Measurements from ENCODE around the gene ABRACL. TPM values are rescaled to one million over a fixed set of nuclear protein-coding genes. Genes with fewer than 3 reads are reported as not detected.

ABRACL gene
- total and polyA plus RNA-seq, 2 of the 8 experiments (the other 6 are each of a cell fraction or from before 2014, with no cell fraction given): 103 to 167 TPM

- no peaks in the 10 kb centered on the region for H3K79me1 ChIP-seq (ENCODE audit: low read depth, low read length)
- no peak overlapping the region for H3K9ac ChIP-seq (replicated peaks in 1 of 4; ENCODE audit: extremely low read depth in 1 of 4, low read depth in 3 of 4, low read length in 3 of 4)
- no peak overlapping the region for H4K5ac ChIP-seq (ENCODE audit: insufficient read length, low read depth, low read length)
- ChIA-PET CTCF (ENCODE audit: partially characterized antibody) (no interaction called here), POLR2A (ENCODE audit: partially characterized antibody) (no interaction called here)
- no peaks in the 10 kb centered on the region for H3K36me3 ChIP-seq (ENCODE audit: control insufficient read depth in 2 of 4, insufficient read depth in 4 of 4, low read length in 3 of 4)
- H3K4me2 ChIP-seq (ENCODE audit: insufficient read depth in 1 of 2, low read depth in 2 of 2, low read length in 2 of 2): no peak overlapping the region
- no peak overlapping the region for H3K18ac ChIP-seq (ENCODE audit: extremely low read depth, low read length)
- H3K27ac ChIP-seq (ENCODE audit: low read depth, low read length): no peak overlapping the region
- H2BK5ac ChIP-seq (ENCODE audit: low read depth, low read length): no peak overlapping the region
- H3K4ac ChIP-seq (replicated peaks; ENCODE audit: insufficient read length, low read depth, low read length): no peak overlapping the region
- H2BK15ac ChIP-seq (ENCODE audit: low read length): no peak overlapping the region
- H4K8ac ChIP-seq (ENCODE audit: extremely low read depth, insufficient read depth, low read length): no peak overlapping the region
- TF ChIP-seq BCL11A (IDR thresholded peaks at IDR 0.05; ENCODE audit: low read depth in 2 of 2, low read length in 2 of 2) (no peak), POU5F1 (IDR thresholded peaks at IDR 0.05; ENCODE audit: low read depth, low read length) (no peak), PHF8 (conservative IDR thresholded peaks at IDR 0.05; ENCODE audit: low read depth, low read length) (no peak), RNF2 (IDR thresholded peaks at IDR 0.05; ENCODE audit: borderline replicate concordance, low read depth, low read length, missing control alignments, poor library complexity, severe bottlenecking) (no peak), EGR1 (IDR thresholded peaks at IDR 0.05; ENCODE audit: borderline replicate concordance, low read depth, low read length) (no peak), GTF2F1 (IDR thresholded peaks at IDR 0.05; ENCODE audit: borderline replicate concordance, low read depth, low read length) (no peak), SRF (IDR thresholded peaks at IDR 0.05; ENCODE audit: low read depth, low read length) (no peak)
- no peak for DNase-seq (ENCODE audit: low read depth in 1 of 2, low spot score in 2 of 2)
- no peak overlapping the region for H2BK12ac ChIP-seq (ENCODE audit: low read depth, low read length)
- no peak overlapping the region for H3K14ac ChIP-seq (ENCODE audit: insufficient read length)
- H2AFZ ChIP-seq (ENCODE audit: low read length): no peak overlapping the region
- H3K4me3 ChIP-seq (ENCODE audit: extremely low read depth in 1 of 4, insufficient read depth in 2 of 4, low read depth in 3 of 4, low read length in 4 of 4): no peak overlapping the region
- no peak for FAIRE-seq
- H3K4me1 ChIP-seq (replicated peaks in 1 of 4; ENCODE audit: control insufficient read depth in 3 of 4, insufficient read depth in 4 of 4, low read length in 3 of 4): no peaks in the 10 kb centered on the region
- H4K91ac ChIP-seq (replicated peaks; ENCODE audit: insufficient read length, low read length): no peak overlapping the region
- no peak overlapping the region for H3K56ac ChIP-seq (replicated peaks; ENCODE audit: insufficient read length, low read depth, low read length)
- no peaks in the 10 kb centered on the region for H4K20me1 ChIP-seq (replicated peaks in 1 of 2; ENCODE audit: control insufficient read depth in 1 of 2, insufficient read depth in 2 of 2, low read length in 2 of 2)
- no peak overlapping the region for H3K23ac ChIP-seq (ENCODE audit: insufficient read length)
- H3K27me3 ChIP-seq (replicated peaks in 1 of 4; ENCODE audit: control insufficient read depth in 3 of 4, extremely low read depth in 1 of 4, insufficient read depth in 3 of 4, low read length in 3 of 4): no peaks in the 10 kb centered on the region
- no peaks in the 10 kb centered on the region for H3K79me2 ChIP-seq (ENCODE audit: control insufficient read depth in 1 of 2, insufficient read depth in 2 of 2, low read length in 2 of 2)
- H2AK5ac ChIP-seq (ENCODE audit: low read depth, low read length): no peak overlapping the region
- H2BK20ac ChIP-seq (ENCODE audit: low read length): no peak overlapping the region
- no peaks in the 10 kb centered on the region for H3K9me3 ChIP-seq (ENCODE audit: insufficient read depth in 2 of 2, low read depth in 1 of 2, low read length in 1 of 2)
- H2BK120ac ChIP-seq (replicated peaks; ENCODE audit: low read depth, low read length): no peak overlapping the region
- no peaks in the 10 kb centered on the region for H3K23me2 ChIP-seq (ENCODE audit: low read depth, low read length)
Measured at GRCh38 chr6:139060332-139060731, 31.8 kb downstream of the ABRACL start.
